Stimulated activated CD4-positive, alpha-beta T cell treated with anti-CD3 and anti-CD28 coated beads, Interleukin-4, amount 100 ng/mL, for 24 hours (primary cell): ENCODE results near the gene ZNF10.
A peak's percentile ranks its signal among the peaks of the same experiment; 100 is the strongest.

ENCODE experiments used
- DNase-seq: peaks from one replicate; pipeline ENCODE4 v3.0.0-alpha.2; 2020

ZNF10 gene

DNA sequence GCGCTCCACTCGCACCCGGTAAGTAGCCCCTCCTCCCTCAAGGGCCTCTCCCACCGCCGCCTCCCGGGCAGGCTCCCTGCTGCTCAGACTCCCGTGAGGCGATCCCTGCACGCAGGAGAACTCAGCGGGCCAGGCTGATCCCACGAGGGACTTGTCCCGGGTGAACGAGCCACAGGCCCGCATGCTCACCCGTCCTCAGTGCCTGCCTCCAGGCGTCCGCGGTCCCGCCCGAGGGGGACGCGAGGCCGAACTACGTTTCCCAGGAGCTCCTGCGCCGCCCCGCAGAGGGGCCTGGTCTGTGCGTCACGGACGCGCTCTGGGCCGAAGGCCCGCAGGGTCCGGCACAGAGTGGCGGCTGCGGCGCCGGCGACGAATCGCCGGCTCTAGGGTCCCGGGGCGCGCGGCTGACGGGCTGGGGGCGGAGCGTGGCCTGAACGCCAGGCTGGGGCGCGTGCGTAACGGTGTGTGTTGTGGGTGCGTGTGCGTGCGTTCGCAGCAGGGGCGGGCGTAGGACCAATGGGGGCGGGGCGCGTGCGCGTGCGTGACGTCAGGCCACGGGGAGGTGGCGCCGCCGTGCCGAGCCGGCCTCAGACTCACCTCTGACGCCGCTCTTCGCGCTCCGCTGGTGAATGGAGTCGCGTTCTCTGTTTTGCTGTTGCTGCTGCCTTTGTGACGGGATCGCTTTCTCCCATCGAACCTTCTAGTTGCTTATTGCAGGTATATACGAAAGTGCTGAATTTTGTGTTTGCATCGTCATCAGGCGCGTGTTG, at the start of gene ZNF10, which contains the start of gene ZNF891:
Gene ZNF10 (plus strand): TSS at position 590 of the 770 bp plus-strand sequence. CDS start 13,866 bp downstream, outside the sequence.
Gene ZNF891 (minus strand): TSS at position 237 of the 770 bp plus-strand sequence. CDS start 8,356 bp downstream, outside the sequence.
- DNase-seq, result peak; percentile 97

DNA sequence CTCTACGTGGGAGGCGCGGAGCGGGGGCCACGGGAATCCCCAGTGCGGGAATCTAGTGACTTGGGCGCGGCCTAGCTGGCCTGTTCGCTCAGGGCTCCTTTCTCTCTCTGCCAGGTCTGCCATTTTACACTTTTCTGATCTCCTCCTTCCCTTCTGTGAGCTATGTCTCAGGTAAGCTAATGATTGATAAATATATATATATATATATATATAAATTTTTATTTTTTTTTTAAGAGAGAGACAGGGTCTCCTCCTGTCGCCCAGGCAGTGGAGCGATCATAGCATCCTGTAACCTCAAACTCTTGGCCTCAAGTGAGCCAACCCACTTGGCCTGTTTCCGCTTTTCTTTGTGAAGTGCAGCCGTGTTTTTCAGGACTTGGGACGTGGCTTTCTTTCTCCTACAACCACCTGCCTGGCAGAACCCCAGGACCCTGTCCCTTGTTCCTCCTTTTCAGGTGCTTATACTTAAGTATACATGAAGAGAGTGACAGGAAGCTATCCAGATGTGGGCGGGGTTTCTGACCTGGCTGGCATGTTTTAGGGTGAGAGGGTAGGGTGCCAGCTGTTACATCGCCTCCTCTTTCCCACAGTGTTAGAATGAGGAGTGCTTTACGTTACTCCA, 49.2 kb upstream of the ZNF10 start:
- DNase-seq, result no peak

- DNase-seq, result no peak
Observed at GRCh38 chr12:133083345-133083744, 47.1 kb upstream of the ZNF10 start.

GRCh38 chr12:133105620-133106019, 24.8 kb upstream of the ZNF10 start:
- no peak for DNase-seq

DNA sequence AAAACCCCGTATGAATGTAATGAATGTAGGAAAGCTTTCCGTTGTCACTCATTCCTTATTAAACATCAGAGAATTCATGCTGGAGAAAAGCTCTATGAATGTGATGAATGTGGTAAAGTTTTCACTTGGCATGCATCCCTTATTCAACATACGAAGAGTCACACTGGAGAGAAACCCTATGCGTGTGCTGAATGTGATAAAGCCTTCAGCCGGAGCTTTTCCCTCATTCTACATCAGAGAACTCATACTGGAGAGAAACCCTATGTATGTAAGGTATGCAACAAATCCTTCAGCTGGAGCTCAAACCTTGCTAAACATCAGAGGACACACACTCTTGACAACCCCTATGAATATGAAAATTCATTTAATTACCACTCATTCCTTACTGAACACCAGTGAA, 24.2 kb upstream of the ZNF10 start:
- no peak for DNase-seq

- DNase-seq, result no peak
Observed at GRCh38 chr12:133107121-133107520, 23.3 kb upstream of the ZNF10 start.

DNA sequence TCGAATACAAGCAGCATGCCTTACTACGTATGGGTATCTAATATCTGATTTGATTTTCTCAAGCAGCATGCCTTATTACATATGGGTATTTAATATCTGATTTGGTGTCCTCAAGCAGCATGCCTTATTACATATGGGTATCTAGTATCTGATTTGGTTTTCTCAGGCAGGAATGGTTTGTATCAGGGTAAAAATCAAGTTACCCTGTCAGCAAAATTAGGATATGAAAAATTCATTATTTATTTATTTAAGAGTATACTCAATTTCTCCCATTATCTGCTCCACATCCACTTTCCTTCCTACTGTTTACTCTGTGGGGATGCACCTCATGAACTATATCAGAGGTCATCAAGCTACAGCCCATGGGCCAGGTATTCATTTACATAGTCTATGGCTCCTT, 22.3 kb upstream of the ZNF10 start:
- DNase-seq, result no peak

GRCh38 chr12:133120385-133121191, 9.8 kb upstream of the ZNF10 start:
- no peak for DNase-seq

GRCh38 chr12:133124674-133125073, 5.8 kb upstream of the ZNF10 start:
- DNase-seq, result no peak

- no peak for DNase-seq
Observed at GRCh38 chr12:133129368-133130037, 924 bp upstream of the ZNF10 start.

DNA sequence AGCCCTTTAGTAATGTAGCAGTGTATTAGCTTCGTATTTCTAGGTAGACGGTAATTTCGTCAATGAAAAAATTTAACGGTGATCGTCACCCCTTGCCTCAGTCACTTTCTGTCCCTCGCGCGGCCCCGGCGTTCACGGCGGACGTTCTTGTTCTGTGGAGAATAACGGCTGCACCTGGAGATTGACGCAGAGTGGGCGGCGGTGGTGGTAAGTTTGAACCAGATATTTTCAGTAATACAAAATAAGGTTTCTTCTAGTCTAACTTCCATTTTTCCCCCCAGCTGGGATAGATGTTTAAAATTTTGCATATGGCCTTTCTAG, 341 bp downstream of the ZNF10 start:
- no peak for DNase-seq

GRCh38 chr12:133135747-133136146, 5.3 kb downstream of the ZNF10 start:
- DNase-seq, result no peak

GRCh38 chr12:133145981-133146380, 15.6 kb downstream of the ZNF10 start:
- no peak for DNase-seq

DNA sequence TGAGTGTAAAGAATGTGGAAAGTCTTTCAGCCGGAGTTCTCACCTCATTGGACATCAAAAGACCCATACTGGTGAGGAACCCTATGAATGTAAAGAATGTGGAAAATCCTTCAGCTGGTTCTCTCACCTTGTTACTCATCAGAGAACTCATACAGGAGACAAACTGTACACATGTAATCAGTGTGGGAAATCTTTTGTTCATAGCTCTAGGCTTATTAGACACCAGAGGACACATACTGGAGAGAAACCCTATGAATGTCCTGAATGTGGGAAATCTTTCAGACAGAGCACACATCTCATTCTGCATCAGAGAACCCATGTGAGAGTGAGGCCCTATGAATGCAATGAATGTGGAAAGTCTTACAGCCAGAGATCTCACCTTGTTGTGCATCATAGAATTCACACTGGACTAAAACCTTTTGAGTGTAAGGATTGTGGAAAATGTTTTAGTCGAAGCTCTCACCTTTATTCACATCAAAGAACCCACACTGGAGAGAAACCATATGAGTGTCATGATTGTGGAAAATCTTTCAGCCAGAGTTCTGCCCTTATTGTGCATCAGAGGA, 25.8 kb downstream of the ZNF10 start:
- no peak for DNase-seq

- no peak for DNase-seq
Observed at GRCh38 chr12:133165776-133166175, 35.3 kb downstream of the ZNF10 start.

DNA sequence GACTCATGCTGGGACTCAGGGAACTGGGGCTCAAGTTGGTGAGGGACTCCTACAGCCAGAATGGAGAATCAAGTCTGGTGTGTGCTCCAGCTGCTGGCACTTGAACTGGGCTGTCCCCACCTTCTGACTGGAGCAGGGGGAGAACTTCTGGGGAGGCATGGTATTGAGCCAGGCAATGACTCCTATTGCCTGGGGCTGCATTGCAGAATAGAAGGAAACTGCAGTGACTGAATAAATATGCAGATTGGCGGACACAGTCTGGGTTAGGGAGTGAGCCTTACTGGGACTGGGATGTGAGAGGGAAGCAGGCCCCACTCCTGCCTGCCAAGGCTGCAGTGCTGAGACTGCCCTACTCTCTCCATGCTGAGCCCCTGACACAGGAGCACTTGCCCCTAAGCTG, 42.1 kb downstream of the ZNF10 start:
- no peak for DNase-seq

DNA sequence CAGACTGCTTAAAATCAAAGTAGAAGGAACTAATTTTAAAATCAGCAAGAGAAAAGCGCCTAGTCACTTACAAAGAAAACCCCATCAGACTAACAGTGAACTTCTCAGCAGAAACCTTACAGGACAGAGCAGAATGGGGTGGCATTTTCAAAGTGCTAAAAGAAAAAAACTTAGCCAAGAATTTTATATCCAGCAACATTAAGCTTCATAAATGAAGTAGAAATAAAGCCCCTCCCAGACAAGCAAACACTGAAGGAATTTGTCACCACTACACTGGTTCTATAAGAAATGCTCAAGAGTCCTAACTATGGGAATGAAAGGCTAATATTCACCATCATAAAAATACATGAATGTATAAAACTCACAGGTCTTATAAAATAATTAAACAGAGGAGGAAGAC, 44.5 kb downstream of the ZNF10 start:
- no peak for DNase-seq

DNA sequence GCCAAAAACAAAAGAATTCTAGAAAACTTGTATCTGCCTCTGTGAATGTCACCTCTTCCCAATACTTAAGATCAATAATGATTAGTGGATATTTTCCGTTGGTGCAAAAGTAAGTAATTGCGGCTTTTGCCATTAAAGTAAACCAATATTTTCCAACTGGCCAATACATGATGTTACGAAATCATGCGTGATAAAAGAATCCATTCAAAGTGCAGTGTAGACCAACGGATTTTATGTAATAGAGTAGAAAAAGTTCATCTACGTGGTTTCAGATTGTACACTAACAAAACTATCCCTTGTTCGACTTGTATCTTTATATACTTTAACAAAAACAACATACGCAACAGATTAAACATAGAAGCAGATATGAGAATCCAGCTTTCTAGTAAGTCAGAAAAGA, 50.2 kb downstream of the ZNF10 start:
- DNase-seq, result no peak

DNA sequence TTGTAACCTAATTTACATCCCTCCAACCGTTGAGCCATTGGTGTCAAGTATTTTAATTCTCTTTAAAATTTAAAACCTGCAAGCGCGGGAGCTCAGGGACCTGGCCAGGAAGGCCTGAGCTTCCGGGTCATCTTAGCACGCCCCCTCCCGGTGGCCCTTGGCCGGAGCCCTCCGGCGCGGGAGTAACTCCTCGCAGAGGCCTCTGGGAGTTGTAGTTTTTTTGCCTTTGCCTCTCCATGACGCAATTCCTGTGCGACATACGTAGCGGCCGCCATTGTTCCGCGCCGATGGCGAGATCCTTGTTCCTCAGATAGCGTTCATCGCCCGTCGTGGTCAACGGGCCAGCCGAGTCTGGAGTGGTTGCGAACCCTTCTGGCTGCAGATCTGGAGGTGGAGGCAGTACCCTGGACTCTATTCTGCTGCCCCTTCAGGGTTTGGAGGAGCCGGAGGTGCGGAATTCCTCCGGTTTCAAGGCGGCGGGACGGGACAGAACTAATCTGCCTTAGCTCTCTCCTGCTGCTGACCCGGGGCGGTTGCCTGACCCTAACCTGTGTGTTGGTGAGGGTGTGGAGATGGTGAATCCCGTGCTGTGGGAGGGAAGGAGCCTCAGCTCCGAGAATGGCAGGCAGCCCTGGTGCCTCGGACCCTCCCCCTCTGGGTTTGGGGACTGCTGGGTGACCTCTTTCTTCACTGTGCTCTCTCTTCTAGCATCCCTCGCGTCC, 51.0 kb downstream of the ZNF10 start, which contains the start of gene ZNF268:
Gene ZNF268 (plus strand): TSS at position 258 of the 722 bp plus-strand sequence. CDS start 503 bp downstream, outside the sequence.
- peak; percentile 92 for DNase-seq

DNA sequence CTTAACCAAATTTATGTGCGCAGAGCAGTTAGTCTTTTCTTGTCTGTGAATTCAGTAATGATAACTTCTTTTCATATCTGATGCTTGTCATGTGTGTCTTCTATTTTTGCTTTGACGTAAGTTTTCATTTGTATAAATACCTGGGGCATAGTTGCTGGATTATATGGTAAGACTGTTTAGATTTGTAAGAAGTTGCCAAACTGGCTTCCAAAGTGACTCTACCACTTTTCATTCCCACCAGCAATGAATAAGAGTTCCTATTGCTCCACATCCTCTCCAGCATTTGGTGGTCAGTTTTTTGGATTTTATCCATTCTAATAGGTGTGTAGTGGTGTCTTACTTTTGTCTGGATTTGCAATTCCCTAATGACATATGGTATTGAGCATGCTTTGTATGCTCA, 59.7 kb downstream of the ZNF10 start:
- no peak for DNase-seq

DNA sequence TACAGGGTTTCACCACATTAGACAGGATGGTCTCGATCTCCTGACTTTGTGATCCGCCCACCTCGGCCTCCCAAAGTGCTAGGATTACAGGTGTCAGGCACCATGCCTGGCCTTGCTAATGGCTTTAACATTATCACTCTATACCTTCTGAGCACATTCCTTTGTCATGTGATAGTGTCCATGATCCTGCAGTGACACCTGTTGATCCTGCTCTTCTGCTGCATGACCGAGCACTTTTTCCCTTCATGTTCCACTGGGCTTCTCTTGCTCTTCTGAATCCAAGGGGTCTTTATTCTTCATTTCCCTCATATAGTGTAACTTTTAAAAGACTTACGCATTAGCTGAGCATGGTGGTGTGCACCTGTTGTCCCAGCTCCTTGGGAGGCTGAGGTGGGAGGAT, 62.4 kb downstream of the ZNF10 start:
- DNase-seq, result no peak

DNA sequence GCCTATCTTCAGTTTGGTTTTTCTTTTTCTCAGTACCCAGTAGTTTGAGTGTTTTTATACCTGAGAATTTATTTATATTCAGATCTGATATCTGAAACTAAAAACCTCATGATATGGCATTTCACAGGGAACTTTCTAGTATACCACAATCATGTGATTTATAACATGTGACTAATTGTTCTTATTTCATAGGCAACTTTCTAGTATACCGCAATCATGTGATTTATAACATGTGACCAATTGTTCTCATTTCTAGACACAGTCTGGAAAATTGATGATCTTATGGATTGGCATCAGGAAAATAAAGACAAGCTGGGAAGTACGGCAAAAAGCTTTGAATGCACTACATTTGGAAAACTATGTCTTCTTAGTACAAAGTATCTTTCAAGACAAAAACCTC, 71.5 kb downstream of the ZNF10 start:
- no peak for DNase-seq
